HG03060 (cell line): Measurements from ENCODE around the gene RILPL2.
"Not testable (repeated sequence)": the region's sequence is repeated elsewhere in the genome, so short reads cannot be mapped to it uniquely, and the experiment has no call there.

Experiments
- ATAC-seq: cut with Tn5 transposase; IDR thresholded peaks from one replicate; pipeline ENCODE4 v1.9.1; 2021; ENCODE audit warnings: low read depth, moderate number of reproducible peaks; ENCODE audit not compliant: unreplicated experiment

The RILPL2 gene

GRCh38 chr12:123450636-123451035 lies 14.2 kb upstream of the RILPL2 start:
- ATAC-seq = no peak

- no peak for ATAC-seq
Measured at GRCh38 chr12:123449856-123450255, 13.4 kb upstream of the RILPL2 start.

DNA sequence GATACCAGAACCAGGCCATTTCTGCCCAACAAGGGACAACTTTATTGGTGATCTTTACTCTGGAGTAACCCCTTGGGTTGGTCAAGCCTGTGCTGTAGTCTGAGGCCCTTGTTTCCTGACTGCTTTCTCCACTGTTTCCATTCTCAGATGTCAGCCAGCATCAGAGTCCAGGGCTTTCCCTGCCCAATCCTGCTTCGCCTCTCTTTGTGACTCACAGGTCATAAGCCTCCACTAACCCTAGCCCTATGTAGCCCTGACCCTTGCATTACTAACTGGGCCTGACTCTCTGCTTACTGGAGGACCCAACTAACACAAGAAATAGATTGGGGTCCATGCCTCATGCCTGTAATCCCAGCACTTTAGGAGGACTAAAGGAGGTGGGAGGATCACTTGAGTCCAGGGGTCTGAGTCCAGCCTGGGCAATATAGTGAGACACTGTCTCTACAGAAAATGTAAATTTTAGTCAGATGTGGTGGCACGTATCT lies 12.8 kb upstream of the RILPL2 start:
- ATAC-seq = no peak

DNA sequence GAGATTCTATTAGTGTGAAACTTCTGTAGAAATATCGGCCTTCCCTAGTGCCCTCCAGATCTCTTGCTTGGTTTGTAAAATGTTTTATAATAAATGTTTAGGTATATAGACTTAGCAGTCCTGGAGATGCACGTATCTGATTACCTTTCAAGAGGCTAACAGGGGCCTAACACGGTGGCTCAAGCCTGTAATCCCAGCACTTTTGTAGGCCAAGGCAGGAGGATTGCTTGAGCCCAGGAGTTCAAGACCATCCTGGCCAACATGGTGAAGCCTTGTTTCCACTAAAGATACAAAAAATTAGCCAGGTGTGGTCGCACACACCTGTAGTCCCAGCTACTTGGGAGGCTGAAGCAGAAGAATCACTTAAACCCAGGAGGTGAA lies 9.8 kb upstream of the RILPL2 start:
- no peak for ATAC-seq

GRCh38 chr12:123445388-123446332 lies 9.2 kb upstream of the RILPL2 start:
- ATAC-seq = no peak

GRCh38 chr12:123444092-123445026 lies 7.9 kb upstream of the RILPL2 start:
- no peak for ATAC-seq

- ATAC-seq = no peak
Measured at GRCh38 chr12:123442774-123443173, 6.3 kb upstream of the RILPL2 start.

- ATAC-seq = peak; percentile 45
Measured at GRCh38 chr12:123441523-123442164, 5.2 kb upstream of the RILPL2 start.

- ATAC-seq = no peak
Measured at GRCh38 chr12:123435636-123436016, 858 bp downstream of the RILPL2 start.

DNA sequence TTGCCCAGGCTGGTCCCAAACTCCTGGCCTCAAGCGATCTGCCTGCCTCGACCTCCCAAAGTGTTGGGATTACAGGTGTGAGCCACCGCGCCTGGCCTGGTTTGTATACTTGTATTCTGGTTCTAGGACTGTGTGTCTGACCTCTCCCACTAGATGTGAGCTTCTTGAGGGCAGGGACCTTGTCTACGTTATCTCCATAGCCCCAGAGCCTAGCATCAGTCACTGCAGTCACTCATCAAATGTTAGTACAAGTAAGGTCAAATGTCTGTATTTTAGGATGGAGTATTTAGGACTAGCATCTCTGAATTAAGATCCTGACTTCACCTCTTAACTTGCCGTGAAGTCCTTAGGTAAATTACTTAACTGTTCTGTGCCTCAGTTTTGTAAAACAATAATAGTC lies 2.9 kb downstream of the RILPL2 start:
- ATAC-seq = no peak

- not testable (repeated sequence) for ATAC-seq
Measured at GRCh38 chr12:123431951-123432817, 4.3 kb downstream of the RILPL2 start.

DNA sequence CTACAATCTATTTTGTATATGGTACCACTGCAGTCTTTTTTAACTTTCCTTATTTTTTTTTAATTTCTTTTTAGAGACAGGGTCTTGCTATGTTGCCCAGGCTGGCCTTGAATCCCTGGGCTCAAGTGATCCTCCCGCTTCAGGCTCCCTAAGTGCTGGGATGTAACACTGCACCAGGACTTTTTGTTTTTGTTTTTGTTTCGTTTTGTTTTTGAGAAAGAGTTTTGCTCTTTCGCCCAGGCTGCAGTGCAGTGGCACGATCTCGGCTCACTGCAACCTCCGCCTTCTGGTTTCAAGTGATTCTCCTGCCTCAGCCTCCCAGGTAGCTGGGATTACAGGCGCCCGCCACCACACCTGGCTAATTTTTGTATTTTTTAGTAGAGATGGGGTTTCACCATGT lies 7.4 kb downstream of the RILPL2 start:
- ATAC-seq = not testable (repeated sequence)

- no peak for ATAC-seq
Measured at GRCh38 chr12:123428591-123428990, 7.9 kb downstream of the RILPL2 start.

DNA sequence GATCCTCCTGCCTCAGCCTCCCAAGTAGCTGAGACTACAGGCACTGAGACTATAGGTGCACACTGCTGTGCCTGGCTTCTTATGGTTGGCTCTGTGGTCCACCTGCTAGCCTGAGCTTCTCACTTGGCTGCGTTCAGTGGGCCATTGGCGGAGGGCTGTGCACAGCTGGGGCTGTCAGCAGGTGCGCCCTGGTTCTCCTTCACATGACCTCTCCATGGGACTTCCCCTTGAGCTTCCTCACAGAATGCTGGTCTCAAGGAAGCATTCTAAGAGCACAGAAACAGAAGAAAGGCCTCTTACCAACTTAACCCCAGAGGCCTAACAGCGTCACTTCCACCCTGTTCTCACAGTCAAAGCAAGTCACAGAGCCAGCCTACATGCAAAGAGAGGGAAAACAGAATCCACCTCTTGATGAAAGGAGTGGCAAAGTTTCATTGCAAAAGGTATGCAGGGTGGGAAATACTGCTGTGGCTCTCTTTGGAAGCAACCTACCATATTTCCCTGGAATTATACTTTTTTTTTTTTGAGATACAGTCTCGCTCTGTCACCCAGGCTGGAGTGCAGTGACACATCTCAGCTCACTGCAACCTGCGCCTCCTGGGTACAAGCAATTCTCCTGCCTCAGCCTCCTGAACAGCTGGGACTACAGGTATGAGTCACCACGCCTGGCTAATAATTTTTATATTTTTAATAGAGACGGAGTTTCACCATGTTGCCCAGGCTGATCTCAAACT lies 9.3 kb downstream of the RILPL2 start:
- peak; percentile 78 for ATAC-seq

- ATAC-seq = no peak
Measured at GRCh38 chr12:123421314-123421713, 15.2 kb downstream of the RILPL2 start.

DNA sequence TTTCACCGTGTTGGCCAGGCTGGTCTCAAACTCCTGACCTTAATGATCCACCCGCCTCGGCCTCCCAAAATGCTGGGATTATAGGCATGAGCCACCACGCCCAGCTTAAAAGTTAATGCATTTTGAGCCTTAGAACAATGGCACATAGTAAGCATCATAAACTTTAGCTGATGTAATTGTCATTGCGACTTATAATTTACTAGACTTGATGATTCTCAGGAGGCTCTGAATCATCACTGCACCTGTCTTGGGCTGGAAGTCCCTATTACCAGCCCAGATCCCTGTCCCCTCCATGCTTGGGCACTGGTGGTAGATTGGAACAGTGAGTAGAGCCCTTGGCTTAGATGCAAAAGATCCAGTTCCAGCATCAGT lies 26.5 kb downstream of the RILPL2 start:
- ATAC-seq = no peak

- ATAC-seq = not testable (repeated sequence)
Measured at GRCh38 chr12:123409284-123410040, 27.0 kb downstream of the RILPL2 start.

DNA sequence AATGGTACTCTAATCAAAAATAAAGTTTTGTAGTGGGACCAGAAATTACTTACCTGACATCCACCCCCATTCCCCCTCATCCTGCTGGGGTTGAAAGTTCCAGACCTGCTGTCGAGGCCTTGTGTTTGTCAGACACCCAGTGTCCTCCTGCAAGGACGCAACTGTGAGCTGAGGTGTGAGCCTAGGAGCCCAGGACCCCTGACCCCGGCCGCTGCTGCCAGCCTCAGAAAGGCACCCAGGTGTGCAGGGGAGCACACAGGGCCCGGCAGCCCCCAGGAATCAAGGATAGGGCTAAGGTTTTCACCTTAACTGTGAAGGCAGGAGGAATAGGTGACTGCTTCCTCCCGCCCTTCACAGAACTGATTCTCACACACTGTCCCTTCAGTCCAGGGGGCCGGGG lies 27.9 kb downstream of the RILPL2 start:
- ATAC-seq = not testable (repeated sequence)
